GM19240 (cell line): ENCODE results near the gene SPDYC.
"Not testable (repeated sequence)": the region's sequence is repeated elsewhere in the genome, so short reads cannot be mapped to it uniquely, and the experiment has no call there.

Source experiments
- DNase-seq: peaks from one replicate; pipeline ENCODE4 v3.0.0; 2011; ENCODE audit warnings: low spot score; ENCODE audit not compliant: insufficient read length

SPDYC gene

GRCh38 chr11:65134240-65134951 is 35.6 kb upstream of the SPDYC start, which contains the start of gene SYVN1:
TSS of gene SYVN1 (minus strand) at chr11:65134519. CDS start at chr11:65133601, 918 bp downstream.
- DNase-seq: peak; percentile 75

GRCh38 chr11:65134952-65135632 is 34.9 kb upstream of the SPDYC start:
- DNase-seq: peak; percentile 83

GRCh38 chr11:65135633-65136145 is 34.3 kb upstream of the SPDYC start:
- DNase-seq: no peak

- no peak for DNase-seq
Observed at GRCh38 chr11:65136515-65137096, 33.4 kb upstream of the SPDYC start.

- DNase-seq: no peak
Observed at GRCh38 chr11:65141896-65142494, 28.0 kb upstream of the SPDYC start.

GRCh38 chr11:65147352-65148075 is 22.5 kb upstream of the SPDYC start:
- DNase-seq: no peak

- DNase-seq: no peak
Observed at GRCh38 chr11:65148657-65149056, 21.4 kb upstream of the SPDYC start.

- not testable (repeated sequence) for DNase-seq
Observed at GRCh38 chr11:65150131-65150508, 19.9 kb upstream of the SPDYC start.

GRCh38 chr11:65150509-65151299 is 19.3 kb upstream of the SPDYC start:
- DNase-seq: no peak

- DNase-seq: no peak
Observed at GRCh38 chr11:65151331-65151899, 18.6 kb upstream of the SPDYC start.

- no peak for DNase-seq
Observed at GRCh38 chr11:65152122-65152521, 17.9 kb upstream of the SPDYC start.

- no peak for DNase-seq
Observed at GRCh38 chr11:65156256-65156655, 13.8 kb upstream of the SPDYC start.

GRCh38 chr11:65156926-65157325 is 13.1 kb upstream of the SPDYC start:
- DNase-seq: no peak

- no peak for DNase-seq
Observed at GRCh38 chr11:65157336-65157735, 12.7 kb upstream of the SPDYC start.

- no peak for DNase-seq
Observed at GRCh38 chr11:65159012-65159411, 11.0 kb upstream of the SPDYC start.

GRCh38 chr11:65160643-65161042 is 9.4 kb upstream of the SPDYC start:
- DNase-seq: no peak

- DNase-seq: no peak
Observed at GRCh38 chr11:65163684-65164083, 6.3 kb upstream of the SPDYC start.

- no peak for DNase-seq
Observed at GRCh38 chr11:65165410-65166317, 4.4 kb upstream of the SPDYC start.

GRCh38 chr11:65166893-65167292 is 3.1 kb upstream of the SPDYC start:
- no peak for DNase-seq
